CD14-positive monocyte (primary cell): ENCODE data around the gene MECP2. TPM values are rescaled to one million over a fixed set of nuclear protein-coding genes. Genes with fewer than 3 reads are reported as not detected.
"Not testable (repeated sequence)": the region's sequence is repeated elsewhere in the genome, so short reads cannot be mapped to it uniquely, and the experiment has no call there.

Source experiments
- DNase-seq, 3 donors: peaks; one replicate each; pipeline ENCODE4 v3.0.0-alpha.2; 2011 to 2022
- H2AFZ ChIP-seq: 2 replicates; pipeline ENCODE4 v1.6.0; 2012; ENCODE audit warnings: mild to moderate bottlenecking, low read depth, low read length, inconsistent platforms; ENCODE audit not compliant: insufficient read depth, poor library complexity, severe bottlenecking
- H3K27ac ChIP-seq, 2 donors: 1 replicate in 1 of 2; 2 replicates in 1 of 2; pipeline ENCODE4 v1.5.1; 2012 to 2013; ENCODE audit warnings: low read length in 2 of 2, control low read depth in 1 of 2, inconsistent platforms in 1 of 2, low read depth in 1 of 2, mild to moderate bottlenecking in 1 of 2
- H3K27me3 ChIP-seq, 2 donors: one replicate each; pipeline versions ENCODE4 v1.6.0 to v1.6.1; 2011 to 2013; ENCODE audit warnings: low read length in 2 of 2; ENCODE audit not compliant: control insufficient read depth in 2 of 2, insufficient read depth in 2 of 2
- H3K36me3 ChIP-seq, 2 donors: replicated peaks in 1 of 2; 1 replicate in 1 of 2; 2 replicates in 1 of 2; pipeline versions ENCODE4 v1.5.1 to v1.6.1; 2012 to 2013; ENCODE audit warnings: low read length in 2 of 2, control low read depth in 1 of 2, inconsistent platforms in 1 of 2, mild to moderate bottlenecking in 1 of 2; ENCODE audit not compliant: insufficient read depth in 2 of 2, control insufficient read depth in 1 of 2
- H3K4me1 ChIP-seq, 2 donors: 1 replicate in 1 of 2; 2 replicates in 1 of 2; pipeline versions ENCODE4 v1.5.1 to v1.6.1; 2012 to 2013; ENCODE audit warnings: low read length in 2 of 2, control low read depth in 1 of 2, inconsistent platforms in 1 of 2, mild to moderate bottlenecking in 1 of 2, moderate library complexity in 1 of 2; ENCODE audit not compliant: insufficient read depth in 2 of 2, control insufficient read depth in 1 of 2
- H3K4me2 ChIP-seq: replicated peaks from 2 replicates; pipeline ENCODE3; 2012; ENCODE audit warnings: low read length, moderate library complexity, mild to moderate bottlenecking; ENCODE audit not compliant: poor library complexity, severe bottlenecking; ENCODE audit errors: extremely low read depth
- H3K4me3 ChIP-seq, 3 experiments: fragments of 200-600 bp in 1 of 3; sonication (generic) in 1 of 3; replicated peaks in 1 of 3; 1 replicate in 2 of 3; 2 replicates in 1 of 3; pipeline ENCODE4 v1.5.1; 2011 to 2013; ENCODE audit warnings: low read length in 3 of 3, mild to moderate bottlenecking in 3 of 3, control low read depth in 2 of 3, low read depth in 2 of 3, inconsistent platforms in 1 of 3, moderate library complexity in 1 of 3
- H3K79me2 ChIP-seq: 2 replicates; pipeline ENCODE4 v1.6.0; 2012; ENCODE audit warnings: mild to moderate bottlenecking, control low read depth, inconsistent platforms, low read length, moderate library complexity; ENCODE audit not compliant: insufficient read depth
- H3K9ac ChIP-seq: 2 replicates; pipeline ENCODE4 v1.6.0; 2017; ENCODE audit warnings: low read length, mild to moderate bottlenecking; ENCODE audit not compliant: insufficient read depth, poor library complexity, severe bottlenecking
- H3K9me3 ChIP-seq, 2 donors: replicated peaks in 1 of 2; 1 replicate in 1 of 2; 2 replicates in 1 of 2; pipeline versions ENCODE4 v1.5.1 to v1.6.1; 2012 to 2013; ENCODE audit warnings: low read length in 2 of 2, control low read depth in 1 of 2; ENCODE audit not compliant: control insufficient read depth in 1 of 2, insufficient read depth in 1 of 2
- H4K20me1 ChIP-seq: 2 replicates; pipeline ENCODE4 v1.6.0; 2012; ENCODE audit warnings: mild to moderate bottlenecking, low read length, control low read depth, moderate library complexity; ENCODE audit not compliant: insufficient read depth
- H3K27ac Mint-ChIP-seq, 7 donors: one replicate each; pipeline ENCODE4 v1.8.0; 2020; ENCODE audit warnings: mild to moderate bottlenecking in 7 of 7, mixed read lengths in 7 of 7, moderate library complexity in 6 of 7, inconsistent platforms in 2 of 7
- H3K27me3 Mint-ChIP-seq, 3 donors: one replicate each; pipeline ENCODE4 v1.8.0; 2021 to 2022; ENCODE audit warnings: low read depth in 3 of 3, mild to moderate bottlenecking in 3 of 3, mixed read lengths in 3 of 3, moderate library complexity in 3 of 3, inconsistent platforms in 1 of 3
- H3K36me3 Mint-ChIP-seq, 2 donors: one replicate each; pipeline ENCODE4 v1.8.0; 2020; ENCODE audit warnings: mixed read lengths in 2 of 2, inconsistent platforms in 1 of 2, mild to moderate bottlenecking in 1 of 2
- H3K4me1 Mint-ChIP-seq: one replicate; pipeline ENCODE4 v1.8.0; 2020; ENCODE audit warnings: mild to moderate bottlenecking, mixed read lengths
- H3K4me3 Mint-ChIP-seq, 2 donors: one replicate each; pipeline ENCODE4 v1.8.0; 2020; ENCODE audit warnings: mild to moderate bottlenecking in 2 of 2, mixed read lengths in 2 of 2, moderate library complexity in 1 of 2
- H3K9me3 Mint-ChIP-seq, 7 donors: one replicate each; pipeline ENCODE4 v1.8.0; 2020 to 2022; ENCODE audit warnings: mixed read lengths in 7 of 7, mild to moderate bottlenecking in 6 of 7, moderate library complexity in 6 of 7, inconsistent platforms in 2 of 7
- CTCF ChIP-seq: fragments of 200-600 bp; IDR thresholded peaks from one replicate; pipeline ENCODE4 v1.8.0; 2022; ENCODE audit warnings: antibody characterized with exemption, mild to moderate bottlenecking
- WGBS: methylation state at CpG from one replicate; pipeline ENCODE4 v1.1.5; 2013; ENCODE audit warnings: missing lambda C conversion rate; ENCODE audit not compliant: insufficient coverage; 5-methylcytosine and 5-hydroxymethylcytosine counted together
- intact Hi-C, 2 donors: fragments of 100-400 bp; cut with micrococcal nuclease; formaldehyde crosslinking; loops; one replicate each; pipeline versions ENCODE4 v1.15.0 to v1.15.1; 2023
- polyA plus RNA-seq, 3 donors: library from polyadenylated mRNA; depleted of rRNA in 1 of 3; unstranded in 2 of 3; stranded (reverse) in 1 of 3; fragments of 300-500 nt in 2 of 3; fragments of >200 nt in 1 of 3; fragmentation: Illumina TruSeq in 2 of 3; gene quantifications; 1 replicate in 2 of 3; 2 replicates in 1 of 3; pipeline ENCODE4 v1.2.3, GENCODE V29; 2012 to 2021

MECP2 gene
- polyA plus RNA-seq, 3 donors = 5.2 to 21.2 (median 9.6) TPM

GRCh38 chrX:153995504-153995903 is 102.0 kb downstream of the MECP2 start:
- WGBS = no CpG with 5 or more reads among the region's 8 CpGs
- H3K4me2 ChIP-seq = no peak overlapping the region
- DNase-seq = no peak
- no peak overlapping the region for H3K4me3 ChIP-seq
- H3K9ac ChIP-seq = no peak overlapping the region
- H3K36me3 Mint-ChIP-seq = no peaks in the 10 kb centered on the region
- H3K79me2 ChIP-seq = no peaks in the 10 kb centered on the region
- H3K9me3 ChIP-seq = no peaks in the 10 kb centered on the region
- no peak overlapping the region for H3K27ac Mint-ChIP-seq
- peaks cover 0 to 13% of the 10 kb centered on the region in 2 donors for H3K27me3 ChIP-seq
- no peaks in the 10 kb centered on the region for H3K36me3 ChIP-seq
- peaks cover 0 to 7% (median 3%) of the 10 kb centered on the region in 7 donors for H3K9me3 Mint-ChIP-seq
- H3K4me1 Mint-ChIP-seq = peaks cover 22% of the 10 kb centered on the region
- no peak overlapping the region for H3K4me3 Mint-ChIP-seq
- peaks cover 0 to 60% (median 0%) of the 10 kb centered on the region in 3 donors for H3K27me3 Mint-ChIP-seq
- intact Hi-C loops = no loop called here
- H3K4me1 ChIP-seq = peaks cover 25 to 26% of the 10 kb centered on the region in 2 donors
- TF ChIP-seq CTCF = no peak
- no peak overlapping the region for H2AFZ ChIP-seq
- H4K20me1 ChIP-seq = no peaks in the 10 kb centered on the region
- H3K27ac ChIP-seq = no peak overlapping the region

- intact Hi-C loops = not testable (repeated sequence)
- peaks cover 0 to 65% (median 0%) of the 10 kb centered on the region in 3 donors for H3K27me3 Mint-ChIP-seq
- WGBS = no CpG with 5 or more reads among the region's 5 CpGs
Observed at GRCh38 chrX:153994398-153994797, 103.1 kb downstream of the MECP2 start.

More at GRCh38 chrX:153994398-153994797, 103.1 kb downstream of the MECP2 start:
- not testable (repeated sequence) for DNase-seq, H4K20me1 ChIP-seq, H3K36me3 Mint-ChIP-seq, H3K4me3 ChIP-seq, H3K4me2 ChIP-seq, H3K9me3 ChIP-seq, H3K4me3 Mint-ChIP-seq, H3K27ac ChIP-seq, H2AFZ ChIP-seq, H3K9ac ChIP-seq, H3K36me3 ChIP-seq, H3K79me2 ChIP-seq
- peaks cover 15% of the 10 kb centered on the region in 2 donors for H3K4me1 ChIP-seq
- Mint-ChIP-seq H3K9me3 (peaks cover 0 to 14% (median 4%) of the 10 kb centered on the region in 7 donors), H3K4me1 (peaks cover 12% of the 10 kb centered on the region), H3K27ac (peak overlapping the region in 1 of 7 donors; percentile 33)
- H3K27me3 ChIP-seq = peaks cover 0 to 13% of the 10 kb centered on the region in 2 donors
